ENCODE results near the gene ZNF76.

Gene ZNF76

DNA sequence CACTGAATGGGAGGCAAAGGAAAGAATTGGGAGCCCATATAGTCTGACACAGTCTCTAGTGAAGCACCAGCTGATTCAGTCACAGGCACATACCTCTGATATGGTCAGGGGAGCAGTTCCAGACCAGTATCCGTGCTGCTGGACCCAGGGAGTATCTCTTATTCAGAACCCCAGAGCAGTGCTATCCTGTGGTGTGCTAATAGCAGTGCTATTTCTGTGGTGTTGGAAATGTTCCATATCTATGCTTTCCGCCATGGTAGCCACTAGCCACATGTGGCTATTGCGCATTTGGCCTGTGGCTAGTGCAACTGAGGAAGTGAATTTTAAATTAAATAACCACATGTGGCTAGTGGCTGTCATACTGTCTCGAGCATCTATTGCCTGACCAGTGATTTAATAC, 34.8 kb upstream of the ZNF76 start:
- no peak overlapping the region for H3K4me3 ChIP-seq (ENCODE audit: low read length)
- no peak for DNase-seq (ENCODE audit: low read depth)
- TF ChIP-seq, protein P1, sequence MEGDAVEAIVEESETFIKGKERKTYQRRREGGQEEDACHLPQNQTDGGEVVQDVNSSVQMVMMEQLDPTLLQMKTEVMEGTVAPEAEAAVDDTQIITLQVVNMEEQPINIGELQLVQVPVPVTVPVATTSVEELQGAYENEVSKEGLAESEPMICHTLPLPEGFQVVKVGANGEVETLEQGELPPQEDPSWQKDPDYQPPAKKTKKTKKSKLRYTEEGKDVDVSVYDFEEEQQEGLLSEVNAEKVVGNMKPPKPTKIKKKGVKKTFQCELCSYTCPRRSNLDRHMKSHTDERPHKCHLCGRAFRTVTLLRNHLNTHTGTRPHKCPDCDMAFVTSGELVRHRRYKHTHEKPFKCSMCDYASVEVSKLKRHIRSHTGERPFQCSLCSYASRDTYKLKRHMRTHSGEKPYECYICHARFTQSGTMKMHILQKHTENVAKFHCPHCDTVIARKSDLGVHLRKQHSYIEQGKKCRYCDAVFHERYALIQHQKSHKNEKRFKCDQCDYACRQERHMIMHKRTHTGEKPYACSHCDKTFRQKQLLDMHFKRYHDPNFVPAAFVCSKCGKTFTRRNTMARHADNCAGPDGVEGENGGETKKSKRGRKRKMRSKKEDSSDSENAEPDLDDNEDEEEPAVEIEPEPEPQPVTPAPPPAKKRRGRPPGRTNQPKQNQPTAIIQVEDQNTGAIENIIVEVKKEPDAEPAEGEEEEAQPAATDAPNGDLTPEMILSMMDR (IDR thresholded peaks at IDR 0.05; ENCODE audit: insufficient read depth, low read depth, low read length, missing control alignments), result no peak

DNA sequence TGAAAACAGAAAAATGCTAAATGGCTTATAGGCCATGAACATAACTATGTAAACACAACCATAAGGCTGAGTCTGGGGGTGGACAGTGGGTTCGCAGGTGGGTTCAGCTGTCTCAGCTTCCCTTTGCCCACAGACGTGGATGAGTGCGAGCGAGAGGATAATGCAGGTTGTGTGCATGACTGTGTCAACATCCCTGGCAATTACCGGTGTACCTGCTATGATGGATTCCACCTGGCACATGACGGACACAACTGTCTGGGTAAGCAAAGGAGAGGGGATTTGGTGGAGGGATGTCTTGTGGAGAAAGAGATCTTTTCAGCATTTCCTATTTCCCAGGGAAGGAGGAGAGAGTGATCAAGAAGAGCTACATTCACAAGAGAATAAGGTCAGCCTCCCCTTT, 31.1 kb upstream of the ZNF76 start:
- no peak overlapping the region for H3K4me3 ChIP-seq (ENCODE audit: low read length)
- no peak for DNase-seq (ENCODE audit: low read depth)
- TF ChIP-seq, protein P1 (IDR thresholded peaks at IDR 0.05; ENCODE audit: insufficient read depth, low read depth, low read length, missing control alignments), result no peak

DNA sequence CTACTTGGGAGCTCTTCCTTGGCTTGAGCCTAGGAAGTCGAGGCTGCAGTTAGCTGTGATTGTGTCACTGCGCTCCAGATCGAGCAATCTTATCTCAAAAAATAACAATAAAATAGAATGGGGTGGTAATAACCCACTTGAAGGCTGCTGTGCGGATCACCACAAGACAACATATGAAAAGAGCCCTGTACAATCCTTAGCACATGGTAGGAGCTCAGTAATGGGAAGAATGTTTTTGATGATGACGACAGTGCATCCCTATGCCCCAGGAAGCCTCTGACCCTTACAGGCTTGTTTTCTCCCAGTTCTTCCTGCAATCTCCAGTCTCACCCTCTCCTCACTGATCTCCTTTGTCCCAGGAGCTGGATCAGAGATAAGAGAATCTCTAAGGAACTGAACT, 30.2 kb upstream of the ZNF76 start:
- TF ChIP-seq, protein P1 (IDR thresholded peaks at IDR 0.05; ENCODE audit: insufficient read depth, low read depth, low read length, missing control alignments), result no peak

DNA sequence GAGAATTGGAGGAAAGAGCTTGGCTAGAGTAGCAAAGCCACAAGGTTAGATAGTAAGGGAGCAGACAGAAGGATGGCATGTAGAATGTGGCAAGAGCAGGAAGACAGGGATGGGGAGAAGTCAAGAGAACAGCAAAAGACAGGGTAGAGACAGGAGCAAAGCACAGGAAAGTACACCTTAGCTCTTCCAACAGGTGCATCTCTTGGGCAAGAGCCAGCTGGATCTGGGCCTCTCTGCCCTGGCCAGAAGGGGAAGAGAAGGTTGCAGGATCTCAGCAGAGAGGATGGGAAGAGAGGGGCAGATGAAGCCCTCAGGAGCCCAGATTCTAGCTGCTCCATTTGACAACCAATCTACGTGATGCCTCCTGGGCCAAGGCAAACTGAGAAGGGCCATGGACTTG, 29.0 kb upstream of the ZNF76 start:
- no peak overlapping the region for H3K4me3 ChIP-seq (ENCODE audit: low read length)
- TF ChIP-seq, protein P1 (IDR thresholded peaks at IDR 0.05; ENCODE audit: insufficient read depth, low read depth, low read length, missing control alignments), result no peak
- no peak for DNase-seq (ENCODE audit: low read depth)

More for the DNA sequence above, 30.2 kb upstream of the ZNF76 start:
- no peak overlapping the region for H3K4me3 ChIP-seq (ENCODE audit: low read length)
- DNase-seq (ENCODE audit: low read depth), result no peak

DNA sequence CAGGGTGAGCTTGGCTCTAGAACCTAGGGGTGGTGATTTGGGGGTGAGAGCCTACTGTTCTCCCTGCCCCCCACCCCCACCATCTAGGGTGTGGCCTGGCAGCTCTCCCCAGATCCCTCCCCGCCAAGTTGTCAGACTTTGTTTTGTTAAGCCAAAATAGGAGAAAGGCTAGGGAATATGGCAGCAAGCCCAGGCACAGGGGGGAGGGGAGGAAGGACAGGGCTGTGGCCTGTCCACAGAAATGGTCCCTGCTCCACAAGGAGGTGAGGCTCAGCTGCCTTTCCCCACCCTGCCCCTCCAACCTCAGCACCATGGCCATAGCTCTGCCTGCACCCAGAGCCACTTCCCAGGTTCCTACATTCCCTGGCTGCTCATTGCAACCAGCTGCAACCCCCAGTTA, 28.6 kb upstream of the ZNF76 start:
- DNase-seq (ENCODE audit: low read depth), result no peak
- TF ChIP-seq, protein P1 (IDR thresholded peaks at IDR 0.05; ENCODE audit: insufficient read depth, low read depth, low read length, missing control alignments), result no peak
- H3K4me3 ChIP-seq (ENCODE audit: low read length), result no peak overlapping the region

DNA sequence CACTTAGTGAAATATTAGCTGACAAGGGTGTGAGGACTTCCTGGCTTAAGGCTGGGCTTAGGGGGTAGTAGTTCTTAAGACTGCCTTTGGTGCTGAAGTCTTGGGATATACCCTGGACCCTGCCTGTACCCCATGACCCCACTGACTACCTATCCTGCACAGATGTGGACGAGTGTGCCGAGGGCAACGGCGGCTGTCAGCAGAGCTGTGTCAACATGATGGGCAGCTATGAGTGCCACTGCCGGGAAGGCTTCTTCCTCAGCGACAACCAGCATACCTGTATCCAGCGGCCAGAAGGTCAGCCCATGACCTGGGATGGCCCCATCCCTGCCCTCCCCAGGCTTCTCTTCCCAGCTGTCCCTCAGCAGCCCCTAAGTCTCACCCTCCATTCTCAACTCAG, 28.0 kb upstream of the ZNF76 start:
- no peak overlapping the region for H3K4me3 ChIP-seq (ENCODE audit: low read length)
- TF ChIP-seq, protein P1 (IDR thresholded peaks at IDR 0.05; ENCODE audit: insufficient read depth, low read depth, low read length, missing control alignments), result no peak
- DNase-seq (ENCODE audit: low read depth), result no peak

DNA sequence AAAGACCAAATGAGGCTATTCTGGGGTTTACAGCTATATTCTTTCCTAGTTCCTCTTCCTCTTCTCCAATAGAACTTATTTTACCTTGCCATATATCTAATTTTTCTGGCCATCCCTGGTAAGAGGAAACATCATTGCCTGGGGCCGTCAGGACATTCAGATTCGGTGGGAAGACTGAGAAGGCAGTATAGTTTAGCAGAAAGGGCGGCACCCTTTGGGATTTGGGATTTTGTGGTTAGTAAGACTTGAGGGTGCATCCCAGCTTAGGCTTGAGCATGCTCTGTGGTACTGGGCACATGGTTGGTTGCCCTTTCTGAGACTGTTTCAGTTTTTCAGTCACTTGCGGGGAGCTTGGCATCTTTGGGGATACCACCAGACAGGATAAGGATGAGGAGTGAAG, 24.6 kb upstream of the ZNF76 start:
- no peak for DNase-seq (ENCODE audit: low read depth)
- TF ChIP-seq, protein P1 (IDR thresholded peaks at IDR 0.05; ENCODE audit: insufficient read depth, low read depth, low read length, missing control alignments), result no peak

More for the DNA sequence above, 24.6 kb upstream of the ZNF76 start:
- no peak overlapping the region for H3K4me3 ChIP-seq (ENCODE audit: low read length)
